ENCODE measurements around the gene MAP3K13. TPM values are rescaled to one million over a fixed set of nuclear protein-coding genes. Genes with fewer than 3 reads are reported as not detected.

MAP3K13 gene
- total and polyA plus RNA-seq, 12 donors: 30.1 to 66.0 (median 46.4) TPM

DNA sequence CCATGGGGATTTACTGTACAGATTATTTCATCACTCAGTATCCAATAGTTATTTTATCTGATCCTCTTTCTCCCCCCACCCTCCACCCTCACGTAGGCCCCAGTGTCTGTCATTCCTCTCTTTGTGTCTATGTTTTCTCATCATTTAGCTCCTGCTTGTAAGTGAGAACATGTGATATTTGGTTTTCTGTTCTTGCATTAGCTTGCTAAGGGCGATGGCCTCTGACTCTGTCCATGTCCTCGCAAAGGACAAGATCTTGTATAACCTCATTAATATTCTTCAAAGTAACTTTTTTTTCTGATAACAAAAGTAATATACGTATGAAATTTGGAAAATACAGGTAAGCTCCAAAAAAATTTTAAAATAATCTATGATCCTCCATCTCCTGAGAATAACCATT lies 67.4 kb downstream of the MAP3K13 start:
- H3K27ac ChIP-seq: no peak overlapping the region
- TF ChIP-seq, protein P1, sequence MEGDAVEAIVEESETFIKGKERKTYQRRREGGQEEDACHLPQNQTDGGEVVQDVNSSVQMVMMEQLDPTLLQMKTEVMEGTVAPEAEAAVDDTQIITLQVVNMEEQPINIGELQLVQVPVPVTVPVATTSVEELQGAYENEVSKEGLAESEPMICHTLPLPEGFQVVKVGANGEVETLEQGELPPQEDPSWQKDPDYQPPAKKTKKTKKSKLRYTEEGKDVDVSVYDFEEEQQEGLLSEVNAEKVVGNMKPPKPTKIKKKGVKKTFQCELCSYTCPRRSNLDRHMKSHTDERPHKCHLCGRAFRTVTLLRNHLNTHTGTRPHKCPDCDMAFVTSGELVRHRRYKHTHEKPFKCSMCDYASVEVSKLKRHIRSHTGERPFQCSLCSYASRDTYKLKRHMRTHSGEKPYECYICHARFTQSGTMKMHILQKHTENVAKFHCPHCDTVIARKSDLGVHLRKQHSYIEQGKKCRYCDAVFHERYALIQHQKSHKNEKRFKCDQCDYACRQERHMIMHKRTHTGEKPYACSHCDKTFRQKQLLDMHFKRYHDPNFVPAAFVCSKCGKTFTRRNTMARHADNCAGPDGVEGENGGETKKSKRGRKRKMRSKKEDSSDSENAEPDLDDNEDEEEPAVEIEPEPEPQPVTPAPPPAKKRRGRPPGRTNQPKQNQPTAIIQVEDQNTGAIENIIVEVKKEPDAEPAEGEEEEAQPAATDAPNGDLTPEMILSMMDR (IDR thresholded peaks at IDR 0.05): no peak
- no peak for TF ChIP-seq POLR2A (IDR thresholded peaks at IDR 0.05)
- WGBS, 4 donors: 87 to 93% (median 91%) methylated on average over 4 of the region's 4 CpGs
- H3K4me3 ChIP-seq: no peak overlapping the region
- no peaks in the 10 kb centered on the region for H3K27me3 ChIP-seq
- no peak for DNase-seq
- no peaks in the 10 kb centered on the region for H3K4me1 ChIP-seq (replicated peaks in 1 of 2)
- no peaks in the 10 kb centered on the region for H3K9me3 ChIP-seq (replicated peaks in 1 of 3)
- no peaks in the 10 kb centered on the region for H3K36me3 ChIP-seq (replicated peaks in 1 of 2)
- intact Hi-C loops (cut with DNase I): no loop called here

DNA sequence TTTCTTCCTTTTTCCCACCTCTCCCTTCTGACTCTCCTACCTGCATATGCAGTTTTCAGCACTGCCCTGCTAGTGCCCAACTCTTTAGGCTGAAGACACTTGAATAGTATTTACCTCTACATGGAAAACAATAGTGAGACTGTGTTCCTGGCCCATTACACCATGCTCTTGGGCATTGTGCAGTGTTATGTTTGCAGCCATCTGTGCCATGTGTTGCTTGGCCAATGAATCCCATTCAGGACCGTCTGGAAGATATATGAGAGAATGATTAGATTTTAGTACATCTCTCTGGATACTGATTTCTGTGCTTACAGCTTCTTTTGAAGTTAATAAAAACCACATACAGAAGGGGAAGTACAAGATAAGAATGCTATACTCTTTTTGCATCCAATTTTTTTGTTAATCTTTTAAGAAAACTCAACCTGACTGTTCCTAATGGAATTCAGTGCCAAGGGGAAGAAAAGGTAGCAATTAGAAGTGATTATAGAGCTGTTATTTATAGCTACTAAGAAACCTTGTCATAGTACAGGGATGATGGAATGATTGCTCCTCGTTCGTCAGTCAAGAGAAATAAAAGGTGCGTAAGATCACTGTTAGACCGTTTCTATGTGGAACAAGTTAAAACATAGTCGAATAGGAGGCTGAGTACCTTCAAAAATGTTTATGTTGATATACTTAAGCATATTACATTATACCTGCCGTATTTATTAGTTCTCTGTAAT lies 77.0 kb downstream of the MAP3K13 start:
- Histone ChIP-seq H3K36me3 (replicated peaks in 1 of 2) (no peaks in the 10 kb centered on the region), H3K4me3 (no peak overlapping the region), H3K9me3 (replicated peaks in 1 of 3) (no peaks in the 10 kb centered on the region), H3K27me3 (no peaks in the 10 kb centered on the region), H3K27ac (no peak overlapping the region), H3K4me1 (replicated peaks in 1 of 2) (no peaks in the 10 kb centered on the region)
- TF ChIP-seq, protein P1 (IDR thresholded peaks at IDR 0.05): no peak
- TF ChIP-seq POLR2A (IDR thresholded peaks at IDR 0.05): no peak
- intact Hi-C loops (cut with DNase I): no loop called here
- DNase-seq: no peak
- 86 to 91% (median 89%) methylated on average over 7 of the region's 7 CpGs for WGBS, 4 donors

DNA sequence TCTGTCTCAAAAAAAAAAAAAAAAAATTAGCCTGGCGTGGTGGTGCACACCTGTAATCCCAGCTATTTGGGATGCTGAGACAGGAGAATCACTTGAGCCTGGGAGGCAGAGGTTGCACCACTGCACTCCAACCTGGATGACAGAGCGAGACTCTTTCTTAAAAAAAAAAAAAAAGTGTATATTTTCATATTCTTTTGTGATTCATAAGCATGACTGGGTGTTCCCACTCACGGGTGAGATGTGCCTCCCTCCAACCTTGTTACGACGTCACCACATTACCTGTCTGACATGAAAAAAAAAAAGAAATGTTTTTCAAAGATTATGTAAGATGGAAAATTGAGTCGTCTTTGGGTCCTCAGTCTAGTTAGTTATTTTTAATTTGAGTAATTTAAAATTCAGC lies 79.1 kb downstream of the MAP3K13 start:
- Histone ChIP-seq H3K27ac (no peak overlapping the region), H3K9me3 (replicated peaks in 1 of 3) (no peaks in the 10 kb centered on the region), H3K4me3 (no peak overlapping the region), H3K4me1 (replicated peaks in 1 of 2) (no peaks in the 10 kb centered on the region), H3K27me3 (no peaks in the 10 kb centered on the region), H3K36me3 (replicated peaks in 1 of 2) (no peaks in the 10 kb centered on the region)
- 90 to 97% (median 95%) methylated on average over 6 of the region's 6 CpGs for WGBS, 4 donors
- TF ChIP-seq POLR2A (IDR thresholded peaks at IDR 0.05): no peak
- TF ChIP-seq, protein P1 (IDR thresholded peaks at IDR 0.05): no peak
- intact Hi-C loops (cut with DNase I): no loop called here
- no peak for DNase-seq

DNA sequence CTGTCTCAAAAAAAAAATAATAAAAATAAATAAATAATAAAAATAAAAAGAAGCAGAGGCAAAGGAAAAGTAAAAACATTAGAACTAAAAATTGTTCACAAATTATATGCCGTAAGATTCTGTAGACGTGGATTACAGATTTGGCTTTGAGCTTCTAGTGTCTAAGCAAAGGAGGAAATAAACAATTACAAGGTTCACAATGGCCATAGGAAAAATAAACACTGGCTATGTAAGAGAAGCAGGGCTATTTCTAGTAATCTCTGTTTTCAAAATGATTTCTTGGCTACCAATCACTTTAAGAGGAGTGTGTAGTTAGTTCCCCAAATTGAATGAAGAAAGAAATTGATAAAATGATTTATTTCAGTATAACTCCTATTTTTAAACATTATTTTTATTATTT lies 81.4 kb downstream of the MAP3K13 start:
- TF ChIP-seq, protein P1 (IDR thresholded peaks at IDR 0.05): no peak
- TF ChIP-seq POLR2A (IDR thresholded peaks at IDR 0.05): no peak
- intact Hi-C loops (cut with DNase I): no loop called here

More for the DNA sequence above, 81.4 kb downstream of the MAP3K13 start:
- Histone ChIP-seq H3K9me3 (replicated peaks in 1 of 3) (no peaks in the 10 kb centered on the region), H3K27me3 (no peaks in the 10 kb centered on the region), H3K27ac (no peak overlapping the region), H3K4me3 (no peak overlapping the region), H3K4me1 (replicated peaks in 1 of 2) (no peaks in the 10 kb centered on the region), H3K36me3 (replicated peaks in 1 of 2) (no peaks in the 10 kb centered on the region)
- WGBS, 4 donors: 91 to 97% (median 96%) methylated on average over 2 of the region's 2 CpGs
- DNase-seq: no peak

All from adrenal gland (tissue), 12 donors.